Choroid plexus epithelial cell (primary cell): ENCODE data around the gene LRP1.
"Not testable (repeated sequence)": the region's sequence is repeated elsewhere in the genome, so short reads cannot be mapped to it uniquely, and the experiment has no call there.

Experiments
- DNase-seq: peaks from one replicate; pipeline ENCODE4 v3.0.0-alpha.2; 2010; ENCODE audit warnings: low read depth
- H3K4me3 ChIP-seq: 2 replicates; pipeline ENCODE4 v1.5.1; 2011; ENCODE audit warnings: low read depth, mild to moderate bottlenecking, control low read depth, low read length, moderate library complexity
- TF ChIP-seq, protein P1 (sequence below): conservative IDR thresholded peaks from 2 replicates; pipeline ENCODE4 v1.5.1; 2011; ENCODE audit warnings: low read depth, mild to moderate bottlenecking, control low read depth, inconsistent platforms, low read length, moderate library complexity

LRP1 gene

DNA sequence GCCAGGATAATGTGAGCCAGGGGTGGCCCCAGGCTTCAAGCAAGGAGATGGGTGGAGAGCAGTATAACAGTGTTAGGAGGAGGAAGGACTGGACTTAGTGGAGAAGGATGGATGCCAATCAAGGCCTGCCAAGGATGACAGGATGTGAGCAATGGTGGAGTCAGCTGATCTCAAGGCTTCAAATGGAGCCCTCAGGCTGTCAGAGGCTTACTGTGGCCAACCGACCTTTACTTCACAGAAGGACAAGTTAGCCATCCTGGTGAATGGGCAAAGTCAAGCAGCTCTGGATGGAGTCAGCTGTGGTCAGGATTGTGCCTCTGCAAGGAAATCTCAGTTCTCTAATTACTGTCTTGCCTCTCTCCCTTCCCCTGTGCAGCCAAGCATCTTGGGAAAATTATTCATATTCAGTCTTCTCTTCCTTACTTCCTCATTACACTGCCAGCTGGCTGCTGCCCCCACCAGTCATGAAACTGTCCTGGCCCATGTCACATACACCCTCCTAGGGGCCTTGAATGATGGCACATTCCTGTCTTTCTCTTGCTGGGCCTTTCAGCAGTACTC is 9.5 kb upstream of the LRP1 start:
- no peak for DNase-seq
- TF ChIP-seq, protein P1, sequence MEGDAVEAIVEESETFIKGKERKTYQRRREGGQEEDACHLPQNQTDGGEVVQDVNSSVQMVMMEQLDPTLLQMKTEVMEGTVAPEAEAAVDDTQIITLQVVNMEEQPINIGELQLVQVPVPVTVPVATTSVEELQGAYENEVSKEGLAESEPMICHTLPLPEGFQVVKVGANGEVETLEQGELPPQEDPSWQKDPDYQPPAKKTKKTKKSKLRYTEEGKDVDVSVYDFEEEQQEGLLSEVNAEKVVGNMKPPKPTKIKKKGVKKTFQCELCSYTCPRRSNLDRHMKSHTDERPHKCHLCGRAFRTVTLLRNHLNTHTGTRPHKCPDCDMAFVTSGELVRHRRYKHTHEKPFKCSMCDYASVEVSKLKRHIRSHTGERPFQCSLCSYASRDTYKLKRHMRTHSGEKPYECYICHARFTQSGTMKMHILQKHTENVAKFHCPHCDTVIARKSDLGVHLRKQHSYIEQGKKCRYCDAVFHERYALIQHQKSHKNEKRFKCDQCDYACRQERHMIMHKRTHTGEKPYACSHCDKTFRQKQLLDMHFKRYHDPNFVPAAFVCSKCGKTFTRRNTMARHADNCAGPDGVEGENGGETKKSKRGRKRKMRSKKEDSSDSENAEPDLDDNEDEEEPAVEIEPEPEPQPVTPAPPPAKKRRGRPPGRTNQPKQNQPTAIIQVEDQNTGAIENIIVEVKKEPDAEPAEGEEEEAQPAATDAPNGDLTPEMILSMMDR = no peak
- H3K4me3 ChIP-seq = no peak overlapping the region

DNA sequence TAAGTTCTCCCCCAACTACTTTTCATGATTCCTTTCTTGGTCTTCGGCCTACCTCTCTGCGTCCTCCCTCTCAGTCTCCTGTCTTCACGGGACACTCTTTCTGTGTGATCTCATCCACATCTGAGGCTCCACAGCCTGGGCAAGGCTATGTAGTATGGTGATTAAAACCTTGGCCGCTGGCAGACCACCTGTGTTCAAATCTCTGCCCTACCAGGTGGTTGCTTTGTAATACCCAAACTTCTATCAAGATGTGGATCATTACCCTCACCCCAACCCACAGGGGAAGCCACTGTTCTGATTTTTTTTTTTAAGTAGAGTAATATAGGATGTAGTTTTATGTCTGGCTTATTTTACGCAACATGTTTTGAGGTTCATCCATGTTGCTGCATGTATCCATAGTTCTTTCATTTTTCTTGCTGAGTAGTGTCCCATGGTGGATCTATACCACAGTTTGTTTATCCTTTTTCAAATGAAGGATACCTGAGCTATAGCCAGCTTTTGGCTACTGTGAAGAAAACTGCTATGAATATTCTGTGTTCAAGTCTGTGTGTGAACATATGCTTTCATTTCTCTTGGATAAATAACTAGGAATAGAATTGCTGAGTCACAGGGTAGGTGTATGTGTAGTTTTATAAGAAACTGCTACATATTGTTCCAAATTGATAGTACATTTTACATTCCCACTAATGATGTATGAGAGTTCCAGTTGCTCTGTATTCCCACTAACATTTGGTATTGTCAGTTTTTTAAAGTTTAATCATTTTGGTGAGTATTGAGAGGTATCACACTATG is 8.8 kb upstream of the LRP1 start:
- no peak overlapping the region for H3K4me3 ChIP-seq
- no peak for DNase-seq
- TF ChIP-seq, protein P1 = no peak

DNA sequence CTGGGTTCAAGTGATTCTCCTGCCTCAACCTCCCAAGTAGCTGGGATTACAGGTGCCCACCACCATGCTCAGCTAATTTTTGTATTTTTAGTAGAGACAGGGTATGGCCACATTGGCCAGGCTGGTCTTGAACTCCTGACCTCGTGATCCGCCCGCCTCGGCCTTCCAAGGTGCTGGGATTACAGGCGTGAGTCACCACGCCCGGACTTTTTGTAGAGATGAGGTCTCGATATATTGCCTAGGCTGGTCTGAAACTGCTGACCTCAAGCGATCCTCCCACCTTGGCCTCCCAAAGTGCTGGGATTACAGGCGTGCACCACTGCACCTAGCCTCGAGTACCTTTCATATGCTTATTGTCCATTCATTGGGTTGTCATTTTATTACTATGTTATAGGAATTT is 7.6 kb upstream of the LRP1 start:
- not testable (repeated sequence) for DNase-seq, H3K4me3 ChIP-seq

DNA sequence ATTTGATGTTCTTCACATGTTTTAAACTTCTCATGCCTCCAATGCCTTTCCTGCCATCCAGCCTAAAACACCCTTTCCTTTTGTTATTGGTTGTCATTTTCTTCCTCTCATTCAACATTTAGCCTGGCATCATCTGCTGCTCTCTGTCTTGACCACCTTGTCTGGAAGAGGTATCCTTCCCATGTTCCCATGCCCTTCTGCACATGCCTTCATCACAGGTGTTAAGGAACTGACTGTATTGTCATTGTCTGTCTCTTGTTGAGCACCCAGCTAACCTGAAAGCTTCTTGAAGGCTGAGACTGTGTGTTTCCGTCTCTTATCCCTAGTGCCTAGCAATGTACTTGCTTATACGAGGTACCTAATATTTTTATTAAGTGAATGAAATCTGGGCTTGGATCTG is 4.5 kb upstream of the LRP1 start:
- DNase-seq = no peak
- H3K4me3 ChIP-seq = no peak overlapping the region
- TF ChIP-seq, protein P1 = no peak

DNA sequence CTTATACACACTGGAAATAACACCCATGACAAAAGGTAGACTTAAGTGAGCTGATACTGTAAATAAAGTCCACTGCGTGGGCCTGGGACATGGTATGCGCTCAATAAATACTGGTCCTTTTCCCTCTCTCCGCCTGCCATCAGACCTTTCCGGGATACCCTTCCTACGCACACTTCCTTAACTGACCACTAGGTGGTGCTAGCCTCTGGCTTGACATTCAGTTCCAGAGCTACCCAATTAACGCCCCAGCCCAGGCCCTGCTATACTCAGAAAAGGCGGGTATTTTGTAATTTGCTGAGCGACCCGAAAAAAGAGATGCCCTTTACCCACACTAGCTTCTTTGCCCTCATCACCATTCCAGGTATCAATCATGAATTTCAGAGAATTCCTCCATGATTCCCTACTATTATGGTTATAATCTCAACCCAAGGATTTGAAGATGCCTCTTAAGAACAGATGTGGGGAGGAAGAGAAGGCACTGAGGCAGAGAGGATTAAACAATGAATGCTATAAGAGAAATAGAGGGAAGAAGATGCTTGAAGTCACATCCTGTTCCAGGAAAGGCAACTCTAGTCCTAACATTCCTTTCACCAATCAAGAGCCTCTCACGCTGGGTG is 3.9 kb upstream of the LRP1 start:
- peak; percentile 81 for DNase-seq
- H3K4me3 ChIP-seq = no peak overlapping the region
- TF ChIP-seq, protein P1 = peak; percentile 90

DNA sequence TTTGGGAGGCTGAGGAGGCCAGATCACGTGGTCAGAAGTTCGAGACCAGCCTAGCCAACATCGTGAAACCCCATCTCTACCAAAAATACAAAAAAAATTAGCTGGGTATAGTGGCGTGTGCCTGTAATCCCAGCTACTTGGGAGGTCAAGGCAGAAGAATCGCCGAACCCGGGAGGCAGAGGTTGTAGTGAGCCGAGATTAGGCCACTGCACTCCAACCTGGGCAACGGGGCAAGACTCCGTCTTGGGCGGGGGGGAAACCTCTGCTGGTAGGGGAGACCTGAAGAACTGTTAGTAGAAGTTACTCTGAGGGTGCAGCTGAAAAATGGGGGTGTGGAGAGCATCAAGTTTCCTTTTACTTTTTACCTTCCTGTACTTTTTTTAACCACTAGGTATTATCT is 2.2 kb upstream of the LRP1 start:
- TF ChIP-seq, protein P1 = no peak
- no peak overlapping the region for H3K4me3 ChIP-seq
- DNase-seq = no peak

DNA sequence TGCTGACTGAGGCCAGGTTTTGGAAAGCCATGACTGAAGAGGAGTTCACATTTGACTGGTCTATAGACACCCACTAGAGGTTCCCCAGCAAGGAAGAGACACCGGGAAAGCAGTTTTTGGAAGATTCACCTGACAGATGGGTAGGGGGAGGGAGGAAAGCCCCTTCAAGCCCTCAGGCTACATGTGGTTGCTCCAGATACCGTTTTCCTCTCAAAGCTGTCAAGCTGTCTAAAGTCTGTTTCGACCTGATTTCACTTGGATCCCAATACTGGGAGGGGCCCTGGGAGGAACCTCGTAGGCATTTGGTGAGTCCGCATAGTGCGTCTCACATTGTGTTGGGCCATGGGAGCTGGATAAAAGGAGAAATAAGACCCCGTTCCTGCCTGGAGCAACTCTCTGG is 1.7 kb upstream of the LRP1 start:
- no peak for DNase-seq
- no peak overlapping the region for H3K4me3 ChIP-seq
- TF ChIP-seq, protein P1 = no peak
